Measurements from ENCODE around the gene ZNF330.

The ZNF330 gene

GRCh38 chr4:141238186-141238585, 17.5 kb downstream of the ZNF330 start:
- no peak for FAIRE-seq

- no peak for FAIRE-seq
Measured at GRCh38 chr4:141240259-141240658, 19.6 kb downstream of the ZNF330 start.

- FAIRE-seq: no peak
Measured at GRCh38 chr4:141240671-141241070, 20.0 kb downstream of the ZNF330 start.

GRCh38 chr4:141241986-141242385, 21.3 kb downstream of the ZNF330 start:
- FAIRE-seq: no peak

- FAIRE-seq: no peak
Measured at GRCh38 chr4:141244419-141244818, 23.7 kb downstream of the ZNF330 start.

- FAIRE-seq: no peak
Measured at GRCh38 chr4:141246243-141246642, 25.5 kb downstream of the ZNF330 start.

GRCh38 chr4:141246683-141247429, 26.2 kb downstream of the ZNF330 start:
- FAIRE-seq: no peak

- no peak for FAIRE-seq
Measured at GRCh38 chr4:141247430-141247780, 26.7 kb downstream of the ZNF330 start.

GRCh38 chr4:141248029-141248428, 27.3 kb downstream of the ZNF330 start:
- FAIRE-seq: no peak

GRCh38 chr4:141248486-141248885, 27.8 kb downstream of the ZNF330 start:
- no peak for FAIRE-seq

- no peak for FAIRE-seq
Measured at GRCh38 chr4:141254326-141254725, 33.6 kb downstream of the ZNF330 start.

- FAIRE-seq: no peak
Measured at GRCh38 chr4:141255016-141255415, 34.3 kb downstream of the ZNF330 start.

GRCh38 chr4:141258558-141258957, 37.9 kb downstream of the ZNF330 start:
- no peak for FAIRE-seq

GRCh38 chr4:141275834-141276233, 55.1 kb downstream of the ZNF330 start:
- FAIRE-seq: no peak

GRCh38 chr4:141283152-141283551, 62.5 kb downstream of the ZNF330 start:
- FAIRE-seq: no peak

GRCh38 chr4:141283563-141283962, 62.9 kb downstream of the ZNF330 start:
- FAIRE-seq: no peak
